NCI-H2029 (cell line): ENCODE measurements around the gene DBNDD2.

Experiments
- DNase-seq: peaks from one replicate; lab custom pipeline; 2025; lab: John Stamatoyannopoulos, UW

Gene DBNDD2

GRCh38 chr20:45416917-45417316, 8.8 kb downstream of the DBNDD2 start:
- no peak for DNase-seq

GRCh38 chr20:45419188-45420091, 11.4 kb downstream of the DBNDD2 start:
- peak; percentile 97 for DNase-seq

GRCh38 chr20:45420125-45420524, 12.0 kb downstream of the DBNDD2 start:
- no peak for DNase-seq

GRCh38 chr20:45423700-45424099, 15.6 kb downstream of the DBNDD2 start:
- no peak for DNase-seq

GRCh38 chr20:45425561-45425960, 17.5 kb downstream of the DBNDD2 start:
- DNase-seq, result no peak

GRCh38 chr20:45426320-45427016, 18.4 kb downstream of the DBNDD2 start:
- DNase-seq, result no peak

DNA sequence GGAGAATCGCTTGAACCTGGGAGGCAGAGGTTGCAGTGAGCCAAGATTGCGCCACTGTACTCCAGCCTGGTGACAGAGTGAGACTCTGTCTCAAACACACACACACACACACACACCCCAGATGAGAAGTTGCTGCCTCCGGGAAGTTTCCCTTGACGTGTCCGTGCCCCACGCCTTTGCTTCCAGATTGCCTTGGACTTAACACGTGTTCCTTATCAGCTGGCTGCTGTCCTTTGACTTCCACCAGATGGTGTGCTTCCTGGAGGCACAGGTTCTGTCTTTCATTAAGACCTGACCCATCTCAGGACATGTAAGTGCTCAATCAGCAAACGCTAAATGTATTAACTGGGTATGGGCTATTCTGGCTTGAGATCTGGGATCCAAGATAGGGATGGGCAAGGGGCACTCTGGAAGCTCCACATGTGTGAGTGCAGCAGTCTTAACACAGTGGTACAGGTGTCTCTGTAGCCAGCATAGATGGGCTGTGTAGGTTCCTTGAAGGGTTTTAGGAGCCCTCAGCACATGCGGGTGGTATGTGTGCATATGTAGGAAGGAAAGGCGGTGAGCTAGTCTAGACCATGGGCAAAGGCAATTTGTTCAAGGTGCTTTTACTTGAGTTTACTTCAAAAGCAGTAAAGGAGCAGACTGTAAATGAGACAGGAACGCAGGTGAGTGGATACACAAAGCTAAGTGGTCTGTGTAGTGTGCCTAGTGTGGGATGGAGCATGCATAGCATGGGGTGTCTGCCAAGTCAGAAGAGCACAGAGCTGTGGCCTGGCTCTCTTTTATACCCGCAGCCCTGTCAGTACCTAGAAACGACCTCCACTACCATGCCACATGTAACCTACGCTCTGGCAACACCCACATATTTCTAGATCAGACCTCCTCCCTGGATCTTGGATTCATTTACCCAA, 19.4 kb downstream of the DBNDD2 start:
- DNase-seq, result peak; percentile 47

GRCh38 chr20:45429618-45430017, 21.5 kb downstream of the DBNDD2 start:
- no peak for DNase-seq

GRCh38 chr20:45432294-45432693, 24.2 kb downstream of the DBNDD2 start:
- DNase-seq, result no peak

GRCh38 chr20:45433316-45433715, 25.2 kb downstream of the DBNDD2 start:
- DNase-seq, result no peak

GRCh38 chr20:45433976-45434375, 25.9 kb downstream of the DBNDD2 start:
- no peak for DNase-seq

GRCh38 chr20:45436732-45437485, 28.8 kb downstream of the DBNDD2 start:
- DNase-seq, result peak; percentile 81

DNA sequence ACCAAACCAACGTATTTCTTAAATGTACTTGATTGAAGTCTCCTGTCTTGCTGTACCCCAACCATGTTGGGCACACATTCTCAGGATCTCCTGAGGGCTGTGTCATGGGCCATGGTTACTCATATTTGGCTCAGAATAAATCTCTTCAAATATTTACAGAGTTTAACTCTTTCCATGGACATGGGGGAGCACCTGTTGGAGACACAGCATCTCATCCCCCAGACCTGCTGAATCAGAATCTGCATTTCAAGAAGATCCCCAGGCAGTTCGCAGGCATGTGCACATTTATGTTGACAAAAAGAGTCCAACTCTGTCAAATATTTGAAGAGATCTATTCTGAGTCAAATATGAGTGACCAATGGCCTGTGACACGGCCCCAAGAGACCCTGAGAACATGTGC, 32.3 kb downstream of the DBNDD2 start:
- no peak for DNase-seq

- no peak for DNase-seq
These were observed 33.0 kb downstream of the DBNDD2 start for GRCh38 chr20:45440891-45441685.

DNA sequence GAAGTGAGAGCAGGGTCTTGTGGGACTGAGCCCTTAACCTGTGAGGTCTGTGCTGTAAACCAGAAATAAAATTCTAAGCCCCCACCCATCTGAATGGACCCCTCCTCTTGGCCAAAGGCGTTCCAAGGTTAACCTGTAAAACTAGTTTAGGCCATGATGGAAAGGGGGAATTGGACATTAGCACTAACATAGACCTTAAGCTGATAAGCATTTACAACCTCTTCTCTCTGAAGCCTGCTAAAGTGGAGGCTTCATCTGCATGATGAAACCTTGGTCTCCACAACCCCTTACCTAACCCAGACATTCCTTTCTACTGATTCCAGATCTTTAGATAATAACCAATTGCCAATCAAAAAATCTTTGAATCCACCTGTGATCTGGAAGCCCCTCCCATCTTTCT, 33.7 kb downstream of the DBNDD2 start:
- no peak for DNase-seq

- no peak for DNase-seq
These were observed 36.0 kb downstream of the DBNDD2 start for GRCh38 chr20:45444050-45444449.

GRCh38 chr20:45445805-45446562, 37.9 kb downstream of the DBNDD2 start:
- DNase-seq, result no peak

DNA sequence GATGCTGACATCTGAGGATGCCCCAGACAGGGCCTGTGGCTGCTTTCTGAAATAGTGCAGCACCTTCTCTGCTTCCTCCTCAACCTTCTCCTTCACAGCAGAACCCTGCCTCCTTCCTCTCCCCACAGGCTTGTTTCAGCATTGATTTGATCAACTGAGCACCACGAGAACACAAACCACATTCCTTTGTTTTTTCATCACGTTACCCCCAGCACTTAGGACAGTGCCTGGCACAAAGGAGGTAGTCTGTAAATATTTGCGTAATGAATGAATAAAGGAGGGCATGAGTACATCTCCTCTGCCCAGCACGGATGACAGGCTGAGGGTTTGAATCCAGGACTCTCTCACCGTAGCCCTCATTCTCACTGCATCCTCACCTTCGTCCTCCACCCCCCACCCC, 40.2 kb downstream of the DBNDD2 start:
- peak; percentile 86 for DNase-seq

DNA sequence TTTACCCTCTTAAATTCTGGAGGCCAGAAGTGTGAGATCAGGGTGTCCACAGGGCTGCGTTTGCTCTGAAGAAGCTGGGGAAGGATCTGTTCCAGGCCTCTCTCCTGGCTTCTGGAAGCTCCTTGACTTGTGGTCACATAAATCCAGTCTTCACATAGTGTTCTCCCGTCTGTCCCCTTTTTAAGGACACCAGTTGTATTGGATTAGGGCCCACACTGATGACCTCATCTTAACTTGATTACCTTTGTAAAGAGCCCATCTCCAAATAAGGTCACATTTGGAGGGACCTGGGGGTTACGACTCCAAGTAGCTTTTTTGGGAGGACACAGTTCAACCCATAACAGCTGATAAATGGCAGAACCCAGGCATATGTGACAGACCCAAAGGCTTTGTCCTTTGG, 41.4 kb downstream of the DBNDD2 start:
- DNase-seq, result peak; percentile 77
